Smooth muscle cell (in vitro differentiated cells): Measurements from ENCODE around the gene HOXA9. TPM values are rescaled to one million over a fixed set of nuclear protein-coding genes. Genes with fewer than 3 reads are reported as not detected.

Experiments used
- DNase-seq: peaks from one replicate; lab custom pipeline; 2025; ENCODE audit not compliant: unreplicated experiment; lab: John Stamatoyannopoulos, UW
- H2AFZ ChIP-seq: fragments of 200-600 bp; sonication (generic); 2 replicates; pipeline ENCODE4 v1.6.0; 2016; ENCODE audit warnings: antibody characterized with exemption, low read depth, mild to moderate bottlenecking
- H3F3A ChIP-seq: fragments of 200-600 bp; sonication (generic); 2 replicates; pipeline ENCODE4 v1.6.0; 2017; ENCODE audit warnings: antibody characterized with exemption, low read depth
- H3K27ac ChIP-seq: fragments of 200-600 bp; sonication (generic); 2 replicates; pipeline ENCODE4 v1.5.1; 2016; ENCODE audit warnings: low read depth, mild to moderate bottlenecking
- H3K27me3 ChIP-seq: fragments of 200-600 bp; sonication (generic); 2 replicates; pipeline ENCODE4 v1.6.1; 2016; ENCODE audit warnings: low read depth, mild to moderate bottlenecking
- H3K36me3 ChIP-seq: fragments of 200-600 bp; sonication (generic); 2 replicates; pipeline ENCODE4 v1.5.1; 2016; ENCODE audit warnings: low read depth
- H3K4me1 ChIP-seq: fragments of 200-600 bp; sonication (generic); 2 replicates; pipeline ENCODE4 v1.5.1; 2016; ENCODE audit warnings: low read depth
- H3K4me2 ChIP-seq: fragments of 200-600 bp; sonication (generic); 2 replicates; pipeline ENCODE4 v1.6.0; 2016; ENCODE audit warnings: mild to moderate bottlenecking
- H3K4me3 ChIP-seq: fragments of 200-600 bp; sonication (generic); 2 replicates; pipeline ENCODE4 v1.5.1; 2016; ENCODE audit warnings: mild to moderate bottlenecking
- H3K79me2 ChIP-seq: fragments of 200-600 bp; sonication (generic); 2 replicates; pipeline ENCODE4 v1.6.0; 2016; ENCODE audit warnings: low read depth, mild to moderate bottlenecking
- H3K9ac ChIP-seq: fragments of 200-600 bp; sonication (generic); 2 replicates; pipeline ENCODE4 v1.6.0; 2016; ENCODE audit warnings: low read depth
- H3K9me3 ChIP-seq: fragments of 200-600 bp; sonication (generic); replicated peaks from 2 replicates; pipeline ENCODE4 v1.5.1; 2016; ENCODE audit warnings: low read depth
- H4K20me1 ChIP-seq: fragments of 200-600 bp; sonication (generic); 2 replicates; pipeline ENCODE4 v1.6.0; 2016; ENCODE audit warnings: low read depth
- CTCF ChIP-seq: fragments of 200-600 bp; sonication (generic); IDR thresholded peaks from 2 replicates; pipeline ENCODE4 v1.5.1; 2017; ENCODE audit warnings: borderline replicate concordance, mild to moderate bottlenecking, antibody characterized with exemption; ENCODE audit not compliant: insufficient read depth, poor library complexity, severe bottlenecking
- WGBS: methylation state at CpG from one replicate; pipeline ENCODE4 v1.1.7; 2016; ENCODE audit warnings: low lambda C conversion rate; 5-methylcytosine and 5-hydroxymethylcytosine counted together
- polyA plus RNA-seq: library from polyadenylated mRNA; unstranded; fragments of >200 nt; fragmentation: Nextera tagmentation; extraction: Ambion mirVana; gene quantifications from 2 replicates; pipeline ENCODE4 v1.2.1, GENCODE V29; 2016
- total RNA-seq: library from RNA; depleted of rRNA; stranded (reverse); fragments of >200 nt; gene quantifications from 2 replicates; pipeline ENCODE4 v1.2.3, GENCODE V29; 2014

The HOXA9 gene
- total and polyA plus RNA-seq, 2 experiments from 2014 or later, result 12.6 to 35.8 TPM

DNA sequence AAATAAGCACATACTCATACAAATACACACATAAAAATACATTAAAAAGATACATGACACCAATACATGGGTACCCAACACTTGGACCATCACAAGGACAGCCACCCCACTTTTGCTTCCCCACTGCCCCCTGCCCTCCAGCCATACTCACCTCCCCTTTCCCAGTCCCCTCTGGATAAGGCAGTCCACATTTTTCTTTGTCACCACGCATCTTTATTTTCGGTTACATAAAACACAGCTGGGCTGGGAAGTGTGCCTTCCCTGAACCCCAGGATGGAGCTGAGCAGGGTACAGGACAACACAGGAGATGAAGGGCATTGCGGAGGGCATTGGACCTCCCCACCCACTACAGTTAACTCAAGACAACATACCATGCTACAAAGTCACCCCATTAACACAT is 11.8 kb downstream of the HOXA9 start:
- H3K27ac ChIP-seq, result no peak overlapping the region
- no peaks in the 10 kb centered on the region for H4K20me1 ChIP-seq
- no peak overlapping the region for H3K4me2 ChIP-seq
- WGBS, result 77% methylated on average over 3 of the region's 3 CpGs
- H3K36me3 ChIP-seq, result no peaks in the 10 kb centered on the region
- no peaks in the 10 kb centered on the region for H3F3A ChIP-seq
- no peaks in the 10 kb centered on the region for H3K4me1 ChIP-seq
- H3K79me2 ChIP-seq, result no peaks in the 10 kb centered on the region
- no peaks in the 10 kb centered on the region for H3K9me3 ChIP-seq
- no peak for DNase-seq
- no peak overlapping the region for H2AFZ ChIP-seq
- H3K27me3 ChIP-seq, result peaks cover 99% of the 10 kb centered on the region
- no peak overlapping the region for H3K4me3 ChIP-seq
- H3K9ac ChIP-seq, result no peak overlapping the region
- TF ChIP-seq CTCF, result no peak

GRCh38 chr7:27152816-27153442 is 12.4 kb downstream of the HOXA9 start:
- Histone ChIP-seq H4K20me1 (no peaks in the 10 kb centered on the region), H3K4me1 (no peaks in the 10 kb centered on the region), H3K9ac (no peak overlapping the region), H3K36me3 (no peaks in the 10 kb centered on the region), H3K9me3 (no peaks in the 10 kb centered on the region), H3K27ac (no peak overlapping the region), H3K4me2 (peak overlapping the region; percentile 82), H2AFZ (no peak overlapping the region), H3K4me3 (peak overlapping the region; percentile 40), H3F3A (no peaks in the 10 kb centered on the region), H3K27me3 (peaks cover 99% of the 10 kb centered on the region), H3K79me2 (no peaks in the 10 kb centered on the region)
- no peak for TF ChIP-seq CTCF
- WGBS, result 36% methylated on average over 16 of the region's 22 CpGs
- no peak for DNase-seq

- WGBS, result 20% methylated on average over 49 of the region's 53 CpGs
- no peaks in the 10 kb centered on the region for H3K4me1 ChIP-seq
- no peak within 1 kb of the TSS for H3K27ac ChIP-seq
- H3K4me3 ChIP-seq, result peak within 1 kb of the TSS; percentile 43
- H2AFZ ChIP-seq, result peak within 1 kb of the TSS; percentile 7
- no peaks in the 10 kb centered on the region for H3K79me2 ChIP-seq
- no peaks in the 10 kb centered on the region for H3K36me3 ChIP-seq
- peak within 1 kb of the TSS; percentile 82 for H3K4me2 ChIP-seq
- TF ChIP-seq CTCF, result no peak
- H3K27me3 ChIP-seq, result peaks cover 99% of the 10 kb centered on the region
- no peaks in the 10 kb centered on the region for H4K20me1 ChIP-seq
- no peak within 1 kb of the TSS for H3K9ac ChIP-seq
- no peak for DNase-seq
- no peaks in the 10 kb centered on the region for H3F3A ChIP-seq
- no peaks in the 10 kb centered on the region for H3K9me3 ChIP-seq
Measured at GRCh38 chr7:27151931-27152815, 13.2 kb downstream of the HOXA9 start, which contains the start of gene HOXA3. Gene HOXA3 (minus strand): TSS chr7:27152583. CDS start chr7:27110640, 41,943 bp downstream.
